ENCODE results near the gene TCF23.

The TCF23 gene

GRCh38 chr2:27128668-27129571 is 19.9 kb upstream of the TCF23 start:
- no peak for DNase-seq

GRCh38 chr2:27130396-27130795 is 18.4 kb upstream of the TCF23 start:
- DNase-seq, result no peak

GRCh38 chr2:27131429-27131828 is 17.4 kb upstream of the TCF23 start:
- no peak for DNase-seq

- DNase-seq, result no peak
These were observed 15.5 kb upstream of the TCF23 start for GRCh38 chr2:27133195-27133875.

GRCh38 chr2:27133905-27134780 is 14.7 kb upstream of the TCF23 start, which contains the start of gene PREB:
PREB (minus strand) TSS chr2:27134636; CDS start chr2:27134421, 215 bp downstream.
- DNase-seq, result peak; percentile 98

- no peak for DNase-seq
These were observed 13.9 kb upstream of the TCF23 start for GRCh38 chr2:27134781-27135477.

- DNase-seq, result no peak
These were observed 13.3 kb upstream of the TCF23 start for GRCh38 chr2:27135478-27135955.

- no peak for DNase-seq
These were observed 12.1 kb upstream of the TCF23 start for GRCh38 chr2:27136751-27137150.

- DNase-seq, result no peak
These were observed 11.4 kb upstream of the TCF23 start for GRCh38 chr2:27137322-27137935.

- no peak for DNase-seq
These were observed 10.7 kb upstream of the TCF23 start for GRCh38 chr2:27138111-27138510.

- no peak for DNase-seq
These were observed 9.5 kb upstream of the TCF23 start, which contains the start of gene PRR30 for GRCh38 chr2:27139310-27139709. PRR30 (minus strand) TSS chr2:27139410; CDS start chr2:27138329, 1,081 bp downstream.

GRCh38 chr2:27143285-27143684 is 5.5 kb upstream of the TCF23 start:
- DNase-seq, result no peak

GRCh38 chr2:27145682-27146081 is 3.1 kb upstream of the TCF23 start:
- DNase-seq, result no peak

GRCh38 chr2:27147935-27148334 is 869 bp upstream of the TCF23 start:
- DNase-seq, result no peak

GRCh38 chr2:27149570-27150405 is 984 bp downstream of the TCF23 start:
- no peak for DNase-seq

- no peak for DNase-seq
These were observed 1.9 kb downstream of the TCF23 start for GRCh38 chr2:27150639-27151230.

- DNase-seq, result no peak
These were observed 3.4 kb downstream of the TCF23 start for GRCh38 chr2:27152102-27152795.

- DNase-seq, result no peak
These were observed 4.1 kb downstream of the TCF23 start for GRCh38 chr2:27152796-27153464.

- no peak for DNase-seq
These were observed 5.7 kb downstream of the TCF23 start for GRCh38 chr2:27154488-27154887.

Data from activated CD4-positive, alpha-beta T cell treated with anti-CD3 and anti-CD28 coated beads for 1 hour (primary cell).